Psoas muscle (tissue), 8 donors: ENCODE results near the gene CAPN12. TPM values are rescaled to one million over a fixed set of nuclear protein-coding genes. Genes with fewer than 3 reads are reported as not detected.

ENCODE experiments used
- ATAC-seq, 4 donors: fragments of 200-7000 bp; cut with Tn5 transposase; one replicate each; pipeline ENCODE4 v1.9.1; 2020; ENCODE audit warnings: moderate library complexity in 3 of 4, mild to moderate bottlenecking in 2 of 4
- DNase-seq, 2 donors: peaks; one replicate each; pipeline ENCODE4 v3.0.0-alpha.2; 2020
- H3K27ac ChIP-seq: fragments of 200-600 bp; one replicate; pipeline ENCODE4 v1.8.0; 2022
- H3K27me3 ChIP-seq, 3 donors: fragments of 200-600 bp in 1 of 3; one replicate each; pipeline versions ENCODE4 v1.6.1 to v1.8.0; 2013 to 2022; ENCODE audit warnings: low read length in 2 of 3, mild to moderate bottlenecking in 2 of 3, moderate library complexity in 1 of 3; ENCODE audit not compliant: insufficient read depth in 3 of 3
- H3K36me3 ChIP-seq, 2 donors: fragments of 200-600 bp in 1 of 2; one replicate each; pipeline versions ENCODE4 v1.6.1 to v1.8.0; 2013 to 2022; ENCODE audit warnings: low read depth in 1 of 2, mild to moderate bottlenecking in 1 of 2, moderate library complexity in 1 of 2; ENCODE audit not compliant: insufficient read depth in 1 of 2
- H3K4me1 ChIP-seq: fragments of 200-600 bp; one replicate; pipeline ENCODE4 v1.8.0; 2022
- H3K4me3 ChIP-seq: fragments of 200-600 bp; one replicate; pipeline ENCODE4 v1.8.0; 2022; ENCODE audit warnings: mild to moderate bottlenecking
- H3K9me3 ChIP-seq: fragments of 200-600 bp; one replicate; pipeline ENCODE4 v1.8.0; 2022
- WGBS, 3 donors: extraction: QIAGEN DNeasy Blood & Tissue Kit; methylation state at CpG; one replicate each; pipeline versions ENCODE4 v1.1.6 to v1.1.7; 2013; 5-methylcytosine and 5-hydroxymethylcytosine counted together
- intact Hi-C, 2 donors: fragments of 100-400 bp; cut with DNase I; formaldehyde crosslinking; loops; one replicate each; pipeline versions ENCODE4 v1.11.0 to v1.14.2; 2022
- polyA plus RNA-seq, 3 donors: library from polyadenylated mRNA; stranded (reverse); fragments of 200-250 nt; gene quantifications; one replicate each; pipeline ENCODE4 v1.2.3, GENCODE V29; 2013
- total RNA-seq, 4 donors: library from RNA; stranded (reverse); fragmentation: NEBNext Ultra II Directional in 2 of 4; extraction: Animal tissue kit (Norgen Biotek cat#: 25700) in 2 of 4; gene quantifications; one replicate each; pipeline versions ENCODE4 v1.2.1 to v1.2.4, GENCODE V29; 2021 to 2023
- TF ChIP-seq, protein P1 (sequence below): fragments of 200-600 bp; IDR thresholded peaks from one replicate; pipeline ENCODE4 v1.8.0; 2022; ENCODE audit warnings: antibody characterized with exemption
- donor health status: healthy with polysubstance abuse.
- donor health status: DM: no; HTN: no; CAD: no; lungs with moderate emphysema.
- donor health status: Bipolar disorder and iron deficiency.
- donor health status: healthy.
- donor health status: DM: yes; HTN: yes; CAD: no.
- donor health status: DM: no; HTN: no; CAD: no.
- donor health status: DM: no; HTN: no; CAD: no.
- donor health status: DM: yes; HTN: yes; CAD: no.

Gene CAPN12
- total and polyA plus RNA-seq, 7 donors = 0.27 to 0.64 (median 0.35) TPM

DNA sequence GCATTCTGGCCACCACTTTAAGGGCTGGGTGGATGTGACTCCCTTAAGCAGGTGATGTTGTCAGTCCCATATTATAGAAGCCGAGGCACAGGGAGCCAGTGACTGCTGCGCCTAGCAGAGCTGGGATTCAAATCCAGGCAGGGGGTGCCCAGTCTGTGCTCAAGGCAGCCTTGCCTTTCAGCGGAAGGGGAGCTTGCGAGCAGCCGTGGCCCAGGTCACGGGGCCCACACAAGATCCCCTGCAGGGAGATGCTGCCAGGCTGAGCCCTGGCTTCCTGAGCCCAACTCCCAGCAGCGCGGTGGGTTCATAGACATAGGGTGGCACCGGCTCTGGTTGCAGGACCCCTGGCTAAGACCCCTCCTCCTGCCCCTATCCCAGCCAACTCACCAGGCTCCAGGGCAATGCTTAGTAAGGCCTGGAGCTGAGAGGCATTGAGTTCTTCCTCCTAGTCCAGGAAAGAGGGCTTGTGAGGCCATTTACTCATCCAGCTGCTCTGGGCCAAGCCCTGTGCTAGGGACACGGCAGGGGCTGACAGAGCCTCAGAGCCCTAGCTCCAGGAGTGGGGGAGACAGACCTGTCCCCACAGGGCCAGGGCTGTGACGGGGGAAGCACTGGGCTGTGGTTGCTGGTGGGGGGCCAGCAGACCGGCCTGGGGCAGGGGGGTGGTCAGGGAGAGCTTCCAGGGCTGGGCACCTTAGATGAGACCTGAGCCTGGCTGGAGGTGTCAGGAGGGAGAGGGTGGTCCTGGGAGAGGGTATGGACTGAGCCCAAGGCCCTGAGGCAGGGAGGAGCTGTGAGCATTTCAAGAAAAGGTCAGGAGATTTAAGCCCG is 9.6 kb downstream of the CAPN12 start:
- Histone ChIP-seq H3K27ac (peak overlapping the region; percentile 46), H3K4me1 (peaks cover 8% of the 10 kb centered on the region), H3K4me3 (no peak overlapping the region), H3K9me3 (no peaks in the 10 kb centered on the region), H3K36me3 (peaks cover 0 to 23% of the 10 kb centered on the region in 2 donors), H3K27me3 (peaks cover 0 to 8% (median 3%) of the 10 kb centered on the region in 3 donors)
- TF ChIP-seq, protein P1, sequence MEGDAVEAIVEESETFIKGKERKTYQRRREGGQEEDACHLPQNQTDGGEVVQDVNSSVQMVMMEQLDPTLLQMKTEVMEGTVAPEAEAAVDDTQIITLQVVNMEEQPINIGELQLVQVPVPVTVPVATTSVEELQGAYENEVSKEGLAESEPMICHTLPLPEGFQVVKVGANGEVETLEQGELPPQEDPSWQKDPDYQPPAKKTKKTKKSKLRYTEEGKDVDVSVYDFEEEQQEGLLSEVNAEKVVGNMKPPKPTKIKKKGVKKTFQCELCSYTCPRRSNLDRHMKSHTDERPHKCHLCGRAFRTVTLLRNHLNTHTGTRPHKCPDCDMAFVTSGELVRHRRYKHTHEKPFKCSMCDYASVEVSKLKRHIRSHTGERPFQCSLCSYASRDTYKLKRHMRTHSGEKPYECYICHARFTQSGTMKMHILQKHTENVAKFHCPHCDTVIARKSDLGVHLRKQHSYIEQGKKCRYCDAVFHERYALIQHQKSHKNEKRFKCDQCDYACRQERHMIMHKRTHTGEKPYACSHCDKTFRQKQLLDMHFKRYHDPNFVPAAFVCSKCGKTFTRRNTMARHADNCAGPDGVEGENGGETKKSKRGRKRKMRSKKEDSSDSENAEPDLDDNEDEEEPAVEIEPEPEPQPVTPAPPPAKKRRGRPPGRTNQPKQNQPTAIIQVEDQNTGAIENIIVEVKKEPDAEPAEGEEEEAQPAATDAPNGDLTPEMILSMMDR = no peak
- WGBS, 3 donors = 62 to 68% (median 65%) methylated on average over 13 of the region's 13 CpGs
- DNase-seq (peak in 1 of 2 donors; percentile 62), ATAC-seq (peak; percentile 10 to 16 (median 11))
- intact Hi-C loops = loop anchor here in 1 of 2 donors (5.0 kb wide), 1 partner anchor 198 kb away; the partner anchor contains the start of genes MRPS12 and SARS2

DNA sequence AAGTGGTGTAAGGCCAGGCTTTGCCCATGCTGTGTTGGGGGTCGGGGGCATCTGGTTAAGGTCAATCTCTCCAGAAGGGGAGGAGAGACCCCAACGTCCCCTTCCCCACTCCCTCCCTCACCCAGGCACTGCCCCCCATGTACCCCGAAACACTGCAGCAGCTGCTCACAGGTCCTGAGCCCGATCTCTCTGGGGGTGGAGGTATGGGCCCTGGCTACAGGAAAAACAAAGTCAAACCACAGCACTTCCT is 10.2 kb downstream of the CAPN12 start:
- ATAC-seq = peak in 1 of 4 donors; percentile 3
- intact Hi-C loops = loop anchor here in 1 of 2 donors (5.0 kb wide), 1 partner anchor 198 kb away; the partner anchor contains the start of genes MRPS12 and SARS2
- WGBS, 3 donors = 69 to 78% (median 76%) methylated on average over 4 of the region's 4 CpGs
- H3K4me3 ChIP-seq = no peak overlapping the region
- DNase-seq = no peak
- no peaks in the 10 kb centered on the region for H3K9me3 ChIP-seq
- peaks cover 0 to 29% of the 10 kb centered on the region in 2 donors for H3K36me3 ChIP-seq
- H3K4me1 ChIP-seq = peaks cover 8% of the 10 kb centered on the region
- peaks cover 0 to 8% (median 3%) of the 10 kb centered on the region in 3 donors for H3K27me3 ChIP-seq
- TF ChIP-seq, protein P1 = no peak
- H3K27ac ChIP-seq = peak overlapping the region; percentile 46

GRCh38 chr19:38733493-38734175 is 10.6 kb downstream of the CAPN12 start:
- WGBS, 3 donors = 52 to 74% (median 58%) methylated on average over 6 of the region's 6 CpGs
- Histone ChIP-seq H3K36me3 (peaks cover 0 to 33% of the 10 kb centered on the region in 2 donors), H3K9me3 (no peaks in the 10 kb centered on the region), H3K27ac (peak overlapping the region; percentile 46), H3K27me3 (peaks cover 0 to 8% (median 3%) of the 10 kb centered on the region in 3 donors), H3K4me3 (no peak overlapping the region), H3K4me1 (peaks cover 8% of the 10 kb centered on the region)
- intact Hi-C loops = loop anchor here in 1 of 2 donors (5.0 kb wide), 1 partner anchor 199 kb away; the partner anchor contains the start of genes MRPS12 and SARS2
- DNase-seq (no peak), ATAC-seq (peak in 1 of 4 donors; percentile 33)
- TF ChIP-seq, protein P1 = no peak

DNA sequence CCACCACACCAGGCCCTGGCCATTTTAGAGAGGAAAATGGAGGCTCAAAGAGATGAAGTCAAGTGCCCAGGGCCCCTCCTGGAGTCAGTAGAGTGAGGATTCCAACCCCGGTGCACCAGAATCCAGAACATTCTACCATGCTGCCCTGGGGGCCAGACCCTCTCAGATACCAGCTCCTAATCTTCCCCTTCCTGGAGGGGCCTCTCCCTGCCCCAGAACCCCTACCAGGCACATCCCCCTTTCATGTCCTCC is 11.1 kb downstream of the CAPN12 start:
- H3K4me1 ChIP-seq = peaks cover 8% of the 10 kb centered on the region
- WGBS, 3 donors = 86 to 100% (median 98%) methylated on average over 1 of the region's 1 CpG
- ATAC-seq (no peak), DNase-seq (no peak)
- peaks cover 0 to 36% of the 10 kb centered on the region in 2 donors for H3K36me3 ChIP-seq
- peaks cover 0 to 8% (median 3%) of the 10 kb centered on the region in 3 donors for H3K27me3 ChIP-seq
- H3K4me3 ChIP-seq = no peak overlapping the region
- TF ChIP-seq, protein P1 = no peak
- intact Hi-C loops = loop anchor here in 1 of 2 donors (5.0 kb wide), 1 partner anchor 199 kb away; the partner anchor contains the start of genes MRPS12 and SARS2
- H3K9me3 ChIP-seq = no peaks in the 10 kb centered on the region
- no peak overlapping the region for H3K27ac ChIP-seq
